K562 (cell line): Measurements from ENCODE around the gene RBM25. TPM values are rescaled to one million over a fixed set of nuclear protein-coding genes. Genes with fewer than 3 reads are reported as not detected.
A peak's percentile ranks its signal among the peaks of the same experiment; 100 is the strongest.

Experiments
- ATAC-seq: fragments of 200-7000 bp; cut with Tn5 transposase; 3 replicates; pipeline ENCODE4 v1.9.1; 2020; ENCODE audit warnings: moderate library complexity
- BruUV-seq: library from RNA; stranded (reverse); fragments of 400-500 nt; replicated peaks from 2 replicates; lab custom pipeline; 2021; lab: Mats Ljungman, UMichigan
- CTCF ChIA-PET: fragments of 300-600 bp; formaldehyde crosslinking; extraction: SDS; loops from one replicate; lab custom pipeline; 2021; ENCODE audit warnings: low intra/inter-chr PET ratio; lab: Yijun Ruan, JAX
- POLR2A ChIA-PET: fragments of 300-600, 350-650 bp; sonication (Branson Sonifier 250); formaldehyde crosslinking; extraction: SDS; loops from one replicate; lab custom pipeline; 2021; ENCODE audit warnings: antibody characterized with exemption, inconsistent platforms; lab: Yijun Ruan, JAX
- DNase-seq, 4 experiments: peaks; one replicate each; pipeline versions ENCODE4 v3.0.0 to v3.0.0-alpha.2; 2011 to 2018; ENCODE audit warnings: low spot score in 3 of 4, mixed read lengths in 3 of 4; ENCODE audit errors: extremely low read depth in 1 of 4
- FAIRE-seq: peaks from 2 replicates; lab custom pipeline; 2011; peaks lifted over from hg19 to GRCh38; lab: Jason Lieb, UNC
- H2AFZ ChIP-seq: 2 replicates; pipeline ENCODE4 v1.6.0; 2011; ENCODE audit warnings: low read depth, low read length, control low read depth, inconsistent platforms
- H3K27ac ChIP-seq: fragments of 200-600 bp; 3 replicates; pipeline ENCODE4 v1.8.0; 2011; ENCODE audit warnings: low read depth, mild to moderate bottlenecking, control low read depth, inconsistent platforms, low read length, moderate library complexity, mixed read lengths; ENCODE audit errors: extremely low read depth
- H3K27me3 ChIP-seq, 2 experiments: fragments of 300-600 bp in 1 of 2; 2 replicates in 1 of 2; 3 replicates in 1 of 2; pipeline versions ENCODE4 v1.6.0 to v1.8.0; 2011; ENCODE audit warnings: inconsistent platforms in 2 of 2, low read length in 2 of 2, mild to moderate bottlenecking in 1 of 2, mixed read lengths in 1 of 2, moderate library complexity in 1 of 2; ENCODE audit not compliant: control insufficient read depth in 2 of 2, insufficient read depth in 2 of 2
- H3K36me3 ChIP-seq: fragments of 300-600 bp; 3 replicates; pipeline ENCODE4 v1.8.0; 2011; ENCODE audit warnings: mild to moderate bottlenecking, low read length, inconsistent platforms; ENCODE audit not compliant: control insufficient read depth, insufficient read depth
- H3K4me1 ChIP-seq, 2 experiments: fragments of 200-600 bp in 1 of 2; replicated peaks in 1 of 2; 2 replicates in 1 of 2; 3 replicates in 1 of 2; pipeline versions ENCODE4 v1.5.1 to v1.8.0; 2011; ENCODE audit warnings: inconsistent platforms in 2 of 2, low read length in 2 of 2, mild to moderate bottlenecking in 1 of 2, mixed read lengths in 1 of 2, moderate library complexity in 1 of 2; ENCODE audit not compliant: control insufficient read depth in 2 of 2, insufficient read depth in 2 of 2
- H3K4me2 ChIP-seq: 2 replicates; pipeline ENCODE4 v1.6.1; 2011; ENCODE audit warnings: low read length, control low read depth, inconsistent platforms, mixed read lengths; ENCODE audit not compliant: insufficient read depth
- H3K4me3 ChIP-seq: fragments of 200-600 bp; sonication (generic), shearing (Covaris generic); 2 replicates; pipeline ENCODE4 v1.5.1; 2016; ENCODE audit warnings: control low read depth, inconsistent platforms
- H3K79me2 ChIP-seq: fragments of 200-600 bp; 3 replicates; pipeline ENCODE4 v1.8.0; 2011; ENCODE audit warnings: low read length, inconsistent platforms; ENCODE audit not compliant: control insufficient read depth, insufficient read depth
- H3K9ac ChIP-seq, 2 experiments: 2 replicates each; pipeline versions ENCODE4 v1.6.0 to v1.6.1; 2011; ENCODE audit warnings: low read depth in 2 of 2, low read length in 2 of 2, control low read depth in 1 of 2, inconsistent platforms in 1 of 2, mild to moderate bottlenecking in 1 of 2, mixed read lengths in 1 of 2; ENCODE audit not compliant: insufficient read depth in 1 of 2
- H3K9me1 ChIP-seq: one replicate; pipeline ENCODE4 v1.6.0; 2011; ENCODE audit warnings: inconsistent platforms, mild to moderate bottlenecking, low read length, moderate library complexity; ENCODE audit not compliant: control insufficient read depth, insufficient read depth
- H3K9me3 ChIP-seq: replicated peaks from 2 replicates; pipeline ENCODE4 v1.5.1; 2011; ENCODE audit warnings: low read depth, low read length, inconsistent platforms; ENCODE audit not compliant: control insufficient read depth, insufficient read depth
- H4K20me1 ChIP-seq: replicated peaks from 2 replicates; pipeline ENCODE4 v1.6.1; 2011; ENCODE audit warnings: low read length, inconsistent platforms, mixed read lengths; ENCODE audit not compliant: control insufficient read depth, insufficient read depth
- ZNF384 ChIP-seq: IDR thresholded peaks from 2 replicates; pipeline ENCODE4 v1.6.1; 2012; ENCODE audit warnings: low read depth, low read length, improper control_type of control experiment
- WGBS: fragments of 100-300 bp; shearing (Covaris generic); methylation state at CpG from one replicate; pipeline ENCODE4 v1.1.6; 2016; ENCODE audit warnings: low coverage, mixed read lengths; ENCODE audit not compliant: insufficient coverage; ENCODE audit errors: missing lambda C conversion rate; 5-methylcytosine and 5-hydroxymethylcytosine counted together
- in situ Hi-C: fragments of 300-500 bp; cut with MboI; formaldehyde crosslinking; loops from 4 replicates; pipeline ENCODE4 v1.15.0; 2018; ENCODE audit warnings: inconsistent platforms, mixed read lengths
- intact Hi-C: fragments of 100-400 bp; cut with micrococcal nuclease; formaldehyde crosslinking; loops from 2 replicates; pipeline ENCODE4 v1.14.2; 2022
- polyA plus RNA-seq, 8 experiments: library from polyadenylated mRNA; depleted of rRNA in 4 of 8; stranded (reverse) in 5 of 8; unstranded in 3 of 8; fragments of >200 nt; fragmentation: Nextera tagmentation in 2 of 8; fragmentation: Illumina TruSeq in 1 of 8; extraction: Ambion mirVana in 2 of 8; extraction: Trizol in 1 of 8; gene quantifications; 2 replicates each; pipeline versions ENCODE4 v1.2.1 to v1.2.3, GENCODE V29; 2011 to 2014; ENCODE audit warnings: inconsistent platforms in 1 of 8, missing spikeins in 1 of 8
- total RNA-seq, 7 experiments: library from RNA; depleted of rRNA in 6 of 7; stranded (reverse); fragments of >200 nt in 6 of 7; fragmentation: Illumina TruSeq in 2 of 7; extraction: Trizol in 2 of 7; gene quantifications; 2 replicates each; pipeline versions ENCODE4 v1.2.1 to v1.2.3, GENCODE V29; 2011 to 2021; ENCODE audit warnings: low replicate concordance in 1 of 7
- TF ChIP-seq, protein P1 (sequence below): fragments of 250-450 bp; sonication (Bioruptor Pico); IDR thresholded peaks from 2 replicates; pipeline ENCODE4 v1.4.0; 2020
- TF ChIP-seq, protein P2 (sequence below), 3 experiments: IDR thresholded peaks in 2 of 3; conservative IDR thresholded peaks in 1 of 3; 2 replicates each; pipeline ENCODE4 v1.5.1; 2011 to 2012; ENCODE audit warnings: low read length in 3 of 3, mild to moderate bottlenecking in 3 of 3, control low read depth in 2 of 3, improper control_type of control experiment in 1 of 3, inconsistent platforms in 1 of 3, low read depth in 1 of 3, mixed read lengths in 1 of 3, moderate library complexity in 1 of 3; ENCODE audit not compliant: insufficient read depth in 2 of 3

The RBM25 gene
- total and polyA plus RNA-seq, 9 of the 15 experiments (the other 6 are each of a cell fraction or from before 2014, with no cell fraction given): 28.6 to 80.1 (median 48.1) TPM

DNA sequence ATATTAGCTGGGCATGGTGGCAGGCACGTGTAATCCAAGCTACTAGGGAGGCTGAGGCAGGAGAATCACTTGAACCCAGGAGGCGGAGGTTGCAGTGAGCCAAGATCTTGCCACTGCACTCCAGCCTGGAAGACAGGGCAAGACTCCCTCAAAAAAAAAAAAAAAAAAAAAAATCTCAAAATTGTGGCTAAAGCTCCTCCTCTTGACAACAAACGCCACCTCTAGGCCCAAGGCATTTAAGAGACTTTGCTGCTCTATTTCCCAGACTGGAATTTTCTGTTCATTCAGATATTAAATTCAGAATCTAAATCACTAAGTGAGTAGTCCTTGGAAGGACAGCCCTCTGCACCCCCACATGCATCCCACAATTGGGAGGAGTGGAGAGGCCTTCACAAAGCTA, 32.8 kb upstream of the RBM25 start:
- Histone ChIP-seq H3K4me3 (no peak overlapping the region), H4K20me1 (no peaks in the 10 kb centered on the region), H3K9me3 (no peaks in the 10 kb centered on the region), H3K27me3 (no peaks in the 10 kb centered on the region), H3K79me2 (peaks cover 7% of the 10 kb centered on the region; the same call in 1 of the 3 replicates), H2AFZ (no peak overlapping the region), H3K27ac (no peak overlapping the region), H3K4me2 (peak overlapping the region; percentile 72; the same call in 1 of the 2 replicates), H3K4me1 (peaks cover 0 to 5% of the 10 kb centered on the region in 2 experiments; a peak in 3 of 5 replicates), H3K9ac (no peak overlapping the region), H3K36me3 (peaks cover 8% of the 10 kb centered on the region; the same call in 1 of the 3 replicates), H3K9me1 (no peaks in the 10 kb centered on the region)
- no peak for ATAC-seq
- in situ Hi-C loops: loop anchor here (25.0 kb wide), 1 partner anchor 437 kb away; the partner anchor contains the start of gene NUMB
- TF ChIP-seq, protein P1, sequence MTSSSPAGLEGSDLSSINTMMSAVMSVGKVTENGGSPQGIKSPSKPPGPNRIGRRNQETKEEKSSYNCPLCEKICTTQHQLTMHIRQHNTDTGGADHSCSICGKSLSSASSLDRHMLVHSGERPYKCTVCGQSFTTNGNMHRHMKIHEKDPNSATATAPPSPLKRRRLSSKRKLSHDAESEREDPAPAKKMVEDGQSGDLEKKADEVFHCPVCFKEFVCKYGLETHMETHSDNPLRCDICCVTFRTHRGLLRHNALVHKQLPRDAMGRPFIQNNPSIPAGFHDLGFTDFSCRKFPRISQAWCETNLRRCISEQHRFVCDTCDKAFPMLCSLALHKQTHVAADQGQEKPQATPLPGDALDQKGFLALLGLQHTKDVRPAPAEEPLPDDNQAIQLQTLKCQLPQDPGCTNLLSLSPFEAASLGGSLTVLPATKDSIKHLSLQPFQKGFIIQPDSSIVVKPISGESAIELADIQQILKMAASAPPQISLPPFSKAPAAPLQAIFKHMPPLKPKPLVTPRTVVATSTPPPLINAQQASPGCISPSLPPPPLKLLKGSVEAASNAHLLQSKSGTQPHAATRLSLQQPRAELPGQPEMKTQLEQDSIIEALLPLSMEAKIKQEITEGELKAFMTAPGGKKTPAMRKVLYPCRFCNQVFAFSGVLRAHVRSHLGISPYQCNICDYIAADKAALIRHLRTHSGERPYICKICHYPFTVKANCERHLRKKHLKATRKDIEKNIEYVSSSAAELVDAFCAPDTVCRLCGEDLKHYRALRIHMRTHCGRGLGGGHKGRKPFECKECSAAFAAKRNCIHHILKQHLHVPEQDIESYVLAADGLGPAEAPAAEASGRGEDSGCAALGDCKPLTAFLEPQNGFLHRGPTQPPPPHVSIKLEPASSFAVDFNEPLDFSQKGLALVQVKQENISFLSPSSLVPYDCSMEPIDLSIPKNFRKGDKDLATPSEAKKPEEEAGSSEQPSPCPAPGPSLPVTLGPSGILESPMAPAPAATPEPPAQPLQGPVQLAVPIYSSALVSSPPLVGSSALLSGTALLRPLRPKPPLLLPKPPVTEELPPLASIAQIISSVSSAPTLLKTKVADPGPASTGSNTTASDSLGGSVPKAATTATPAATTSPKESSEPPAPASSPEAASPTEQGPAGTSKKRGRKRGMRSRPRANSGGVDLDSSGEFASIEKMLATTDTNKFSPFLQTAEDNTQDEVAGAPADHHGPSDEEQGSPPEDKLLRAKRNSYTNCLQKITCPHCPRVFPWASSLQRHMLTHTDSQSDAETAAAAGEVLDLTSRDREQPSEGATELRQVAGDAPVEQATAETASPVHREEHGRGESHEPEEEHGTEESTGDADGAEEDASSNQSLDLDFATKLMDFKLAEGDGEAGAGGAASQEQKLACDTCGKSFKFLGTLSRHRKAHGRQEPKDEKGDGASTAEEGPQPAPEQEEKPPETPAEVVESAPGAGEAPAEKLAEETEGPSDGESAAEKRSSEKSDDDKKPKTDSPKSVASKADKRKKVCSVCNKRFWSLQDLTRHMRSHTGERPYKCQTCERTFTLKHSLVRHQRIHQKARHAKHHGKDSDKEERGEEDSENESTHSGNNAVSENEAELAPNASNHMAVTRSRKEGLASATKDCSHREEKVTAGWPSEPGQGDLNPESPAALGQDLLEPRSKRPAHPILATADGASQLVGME (CRISPR knock-in tag): no peak
- TF ChIP-seq, protein P2, sequence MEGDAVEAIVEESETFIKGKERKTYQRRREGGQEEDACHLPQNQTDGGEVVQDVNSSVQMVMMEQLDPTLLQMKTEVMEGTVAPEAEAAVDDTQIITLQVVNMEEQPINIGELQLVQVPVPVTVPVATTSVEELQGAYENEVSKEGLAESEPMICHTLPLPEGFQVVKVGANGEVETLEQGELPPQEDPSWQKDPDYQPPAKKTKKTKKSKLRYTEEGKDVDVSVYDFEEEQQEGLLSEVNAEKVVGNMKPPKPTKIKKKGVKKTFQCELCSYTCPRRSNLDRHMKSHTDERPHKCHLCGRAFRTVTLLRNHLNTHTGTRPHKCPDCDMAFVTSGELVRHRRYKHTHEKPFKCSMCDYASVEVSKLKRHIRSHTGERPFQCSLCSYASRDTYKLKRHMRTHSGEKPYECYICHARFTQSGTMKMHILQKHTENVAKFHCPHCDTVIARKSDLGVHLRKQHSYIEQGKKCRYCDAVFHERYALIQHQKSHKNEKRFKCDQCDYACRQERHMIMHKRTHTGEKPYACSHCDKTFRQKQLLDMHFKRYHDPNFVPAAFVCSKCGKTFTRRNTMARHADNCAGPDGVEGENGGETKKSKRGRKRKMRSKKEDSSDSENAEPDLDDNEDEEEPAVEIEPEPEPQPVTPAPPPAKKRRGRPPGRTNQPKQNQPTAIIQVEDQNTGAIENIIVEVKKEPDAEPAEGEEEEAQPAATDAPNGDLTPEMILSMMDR (IDR thresholded peaks at IDR 0.05 in 2 of 3, conservative IDR thresholded peaks at IDR 0.05 in 1 of 3; ENCODE audit: insufficient read depth in 2 of 3, low read depth in 1 of 3, low read length in 3 of 3): 0 out of 6 replicates have a peak, but pooled peaks of 1 of the 3 experiments have one; percentile 14
- peak; percentile 68; the same call in 1 of the 2 replicates for TF ChIP-seq ZNF384
- intact Hi-C loops: no loop called here
- CTCF ChIA-PET: no interaction called here
- POLR2A ChIA-PET: interaction anchor here (0.6 kb wide), 1 partner anchor 9 kb away, joined by 3 read pairs; no protein-coding TSS in a partner anchor
- no TSS peak for BruUV-seq
- no peak for FAIRE-seq
- WGBS: 39% methylated on average over 2 of the region's 3 CpGs
- peak in 1 of 4 experiments; percentile 14 for DNase-seq
